ENCODE measurements around the gene VPS37C. TPM values are rescaled to one million over a fixed set of nuclear protein-coding genes. Genes with fewer than 3 reads are reported as not detected.

Gene VPS37C
- total and polyA plus RNA-seq, 4 donors: 14.8 to 35.8 (median 22.3) TPM

DNA sequence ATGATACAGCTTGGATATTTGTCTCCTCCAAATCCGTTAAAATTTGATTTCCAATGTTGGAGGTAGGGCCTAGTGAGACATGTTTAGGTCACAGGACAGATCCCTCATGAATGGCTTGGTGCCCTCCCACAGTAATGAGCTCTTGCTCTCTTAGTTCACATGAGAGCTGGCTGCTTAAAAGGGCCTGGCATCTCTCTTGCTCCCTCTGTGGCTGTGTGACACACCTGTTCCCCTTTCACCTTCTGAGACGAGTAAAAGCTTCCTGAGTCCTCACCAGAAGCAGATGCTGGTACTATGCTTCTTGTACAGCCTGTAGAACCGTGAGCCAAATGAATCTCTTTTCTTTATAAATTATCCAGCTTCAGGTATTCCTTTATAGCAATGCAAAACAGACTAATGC, 3.5 kb downstream of the VPS37C start:
- no peaks in the 10 kb centered on the region for H3K27me3 ChIP-seq (ENCODE audit: control insufficient read depth in 3 of 3, insufficient read depth in 3 of 3, low read length in 2 of 3)
- no peak overlapping the region for H3K27ac ChIP-seq (ENCODE audit: low read depth in 1 of 2, low read length in 1 of 2)
- WGBS, 2 donors: 67 to 74% methylated on average over 3 of the region's 3 CpGs
- TF ChIP-seq, protein P1, sequence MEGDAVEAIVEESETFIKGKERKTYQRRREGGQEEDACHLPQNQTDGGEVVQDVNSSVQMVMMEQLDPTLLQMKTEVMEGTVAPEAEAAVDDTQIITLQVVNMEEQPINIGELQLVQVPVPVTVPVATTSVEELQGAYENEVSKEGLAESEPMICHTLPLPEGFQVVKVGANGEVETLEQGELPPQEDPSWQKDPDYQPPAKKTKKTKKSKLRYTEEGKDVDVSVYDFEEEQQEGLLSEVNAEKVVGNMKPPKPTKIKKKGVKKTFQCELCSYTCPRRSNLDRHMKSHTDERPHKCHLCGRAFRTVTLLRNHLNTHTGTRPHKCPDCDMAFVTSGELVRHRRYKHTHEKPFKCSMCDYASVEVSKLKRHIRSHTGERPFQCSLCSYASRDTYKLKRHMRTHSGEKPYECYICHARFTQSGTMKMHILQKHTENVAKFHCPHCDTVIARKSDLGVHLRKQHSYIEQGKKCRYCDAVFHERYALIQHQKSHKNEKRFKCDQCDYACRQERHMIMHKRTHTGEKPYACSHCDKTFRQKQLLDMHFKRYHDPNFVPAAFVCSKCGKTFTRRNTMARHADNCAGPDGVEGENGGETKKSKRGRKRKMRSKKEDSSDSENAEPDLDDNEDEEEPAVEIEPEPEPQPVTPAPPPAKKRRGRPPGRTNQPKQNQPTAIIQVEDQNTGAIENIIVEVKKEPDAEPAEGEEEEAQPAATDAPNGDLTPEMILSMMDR (IDR thresholded peaks at IDR 0.05; ENCODE audit: control extremely low read depth, extremely low read depth): no peak
- no peak for ATAC-seq (ENCODE audit: insufficient read depth, low FRiP score)
- peaks cover 0 to 4% (median 0%) of the 10 kb centered on the region in 4 donors for H3K36me3 ChIP-seq (ENCODE audit: control insufficient read depth in 4 of 4, insufficient read depth in 4 of 4, low read length in 4 of 4)
- H3K4me1 ChIP-seq (ENCODE audit: control insufficient read depth in 5 of 5, insufficient read depth in 5 of 5, low read length in 5 of 5): peaks cover 3 to 20% (median 4%) of the 10 kb centered on the region in 5 donors
- no peak overlapping the region for H3K4me3 ChIP-seq
- DNase-seq: no peak
- H3K9me3 ChIP-seq (ENCODE audit: control insufficient read depth in 4 of 4, insufficient read depth in 3 of 4, low read length in 3 of 4): peaks cover 0 to 3% (median 0%) of the 10 kb centered on the region in 4 donors
- no peak overlapping the region for H3K9ac ChIP-seq (ENCODE audit: insufficient read depth in 1 of 2, low read length in 2 of 2)

DNA sequence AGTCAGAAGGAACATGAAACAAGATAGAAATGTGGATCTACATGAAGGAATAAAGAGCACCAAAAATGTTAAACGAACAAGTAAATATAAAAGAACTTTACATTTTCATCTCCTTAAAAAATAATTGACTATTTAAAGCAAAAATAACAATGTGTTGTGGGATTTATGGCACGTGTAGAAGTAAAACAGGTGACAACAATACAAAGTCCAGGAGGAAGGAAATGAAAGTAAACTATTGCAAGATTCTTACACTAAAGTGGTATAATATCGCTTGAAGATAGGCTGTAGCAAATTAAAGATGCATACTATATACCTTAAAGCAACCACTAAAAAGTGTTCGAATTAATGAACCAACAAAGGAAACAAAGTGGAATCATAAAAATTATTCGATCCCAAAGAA, 5.5 kb downstream of the VPS37C start:
- H3K36me3 ChIP-seq (ENCODE audit: control insufficient read depth in 4 of 4, insufficient read depth in 4 of 4, low read length in 4 of 4): peaks cover 0 to 4% (median 0%) of the 10 kb centered on the region in 4 donors
- ATAC-seq (ENCODE audit: insufficient read depth, low FRiP score): no peak
- TF ChIP-seq, protein P1 (IDR thresholded peaks at IDR 0.05; ENCODE audit: control extremely low read depth, extremely low read depth): no peak
- no peaks in the 10 kb centered on the region for H3K27me3 ChIP-seq (ENCODE audit: control insufficient read depth in 3 of 3, insufficient read depth in 3 of 3, low read length in 2 of 3)
- H3K4me3 ChIP-seq: no peak overlapping the region
- WGBS, 2 donors: 72 to 87% methylated on average over 5 of the region's 5 CpGs
- H3K9me3 ChIP-seq (ENCODE audit: control insufficient read depth in 4 of 4, insufficient read depth in 3 of 4, low read length in 3 of 4): peaks cover 0 to 3% (median 0%) of the 10 kb centered on the region in 4 donors
- H3K27ac ChIP-seq (ENCODE audit: low read depth in 1 of 2, low read length in 1 of 2): no peak overlapping the region
- H3K9ac ChIP-seq (ENCODE audit: insufficient read depth in 1 of 2, low read length in 2 of 2): no peak overlapping the region
- DNase-seq: no peak
- peaks cover 8 to 17% (median 10%) of the 10 kb centered on the region in 5 donors for H3K4me1 ChIP-seq (ENCODE audit: control insufficient read depth in 5 of 5, insufficient read depth in 5 of 5, low read length in 5 of 5)

DNA sequence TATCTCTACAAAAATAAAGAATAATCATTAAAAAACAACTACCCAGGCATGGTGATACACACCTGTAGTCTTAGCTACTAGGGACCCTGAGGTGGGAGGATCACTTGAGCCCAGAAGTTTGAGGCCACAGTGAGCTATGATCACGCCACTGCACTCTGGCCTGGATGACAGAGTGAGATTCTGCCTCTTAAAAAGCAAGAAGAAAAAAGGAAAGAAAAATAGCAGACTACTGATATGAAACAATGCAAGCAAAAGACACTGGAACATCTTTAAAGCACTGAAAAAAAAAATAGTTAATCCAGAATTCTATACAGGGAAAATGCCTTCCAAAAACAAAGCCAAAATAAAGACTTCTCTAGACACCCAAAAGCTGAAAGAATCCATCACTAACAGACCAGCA, 5.9 kb downstream of the VPS37C start:
- H3K4me1 ChIP-seq (ENCODE audit: control insufficient read depth in 5 of 5, insufficient read depth in 5 of 5, low read length in 5 of 5): peaks cover 6 to 17% (median 12%) of the 10 kb centered on the region in 5 donors
- no peak for DNase-seq

More for the DNA sequence above, 5.9 kb downstream of the VPS37C start:
- Histone ChIP-seq H3K4me3 (no peak overlapping the region), H3K9me3 (ENCODE audit: control insufficient read depth in 4 of 4, insufficient read depth in 3 of 4, low read length in 3 of 4) (peaks cover 0 to 3% (median 0%) of the 10 kb centered on the region in 4 donors), H3K9ac (ENCODE audit: insufficient read depth in 1 of 2, low read length in 2 of 2) (no peak overlapping the region), H3K36me3 (ENCODE audit: control insufficient read depth in 4 of 4, insufficient read depth in 4 of 4, low read length in 4 of 4) (peaks cover 0 to 4% (median 0%) of the 10 kb centered on the region in 4 donors), H3K27ac (ENCODE audit: low read depth in 1 of 2, low read length in 1 of 2) (no peak overlapping the region), H3K27me3 (ENCODE audit: control insufficient read depth in 3 of 3, insufficient read depth in 3 of 3, low read length in 2 of 3) (no peaks in the 10 kb centered on the region)
- ATAC-seq (ENCODE audit: insufficient read depth, low FRiP score): no peak
- TF ChIP-seq, protein P1 (IDR thresholded peaks at IDR 0.05; ENCODE audit: control extremely low read depth, extremely low read depth): no peak
- WGBS, 2 donors: 98 to 100% methylated on average over 1 of the region's 1 CpG

All from lung (tissue), 12 donors.